Measurements from ENCODE around the gene NDUFA6.
"Not testable (repeated sequence)": the region's sequence is repeated elsewhere in the genome, so short reads cannot be mapped to it uniquely, and the experiment has no call there.

NDUFA6 gene

GRCh38 chr22:42114721-42115120, 24.1 kb upstream of the NDUFA6 start:
- in situ Hi-C loops (cut with MboI; ENCODE audit: low sequenced_read_pairs) = no loop called here

GRCh38 chr22:42112793-42113192, 22.2 kb upstream of the NDUFA6 start:
- in situ Hi-C loops (cut with MboI; ENCODE audit: low sequenced_read_pairs) = not testable (repeated sequence)

- in situ Hi-C loops (cut with MboI; ENCODE audit: low sequenced_read_pairs) = no loop called here
These were observed 21.2 kb upstream of the NDUFA6 start for GRCh38 chr22:42111798-42112197.

- in situ Hi-C loops (cut with MboI; ENCODE audit: low sequenced_read_pairs) = no loop called here
These were observed 18.3 kb upstream of the NDUFA6 start for GRCh38 chr22:42108848-42109247.

- in situ Hi-C loops (cut with MboI; ENCODE audit: low sequenced_read_pairs) = not testable (repeated sequence)
These were observed 13.8 kb upstream of the NDUFA6 start for GRCh38 chr22:42104332-42104860.

- in situ Hi-C loops (cut with MboI; ENCODE audit: low sequenced_read_pairs) = no loop called here
These were observed 10.6 kb upstream of the NDUFA6 start for GRCh38 chr22:42101199-42101598.

- in situ Hi-C loops (cut with MboI; ENCODE audit: low sequenced_read_pairs) = no loop called here
These were observed 847 bp upstream of the NDUFA6 start for GRCh38 chr22:42091455-42091782.

- in situ Hi-C loops (cut with MboI; ENCODE audit: low sequenced_read_pairs) = no loop called here
These were observed 4.5 kb downstream of the NDUFA6 start for GRCh38 chr22:42086051-42086450.

- in situ Hi-C loops (cut with MboI; ENCODE audit: low sequenced_read_pairs) = no loop called here
These were observed 5.7 kb downstream of the NDUFA6 start for GRCh38 chr22:42084874-42085273.

GRCh38 chr22:42083119-42083518, 7.5 kb downstream of the NDUFA6 start:
- in situ Hi-C loops (cut with MboI; ENCODE audit: low sequenced_read_pairs) = no loop called here

- in situ Hi-C loops (cut with MboI; ENCODE audit: low sequenced_read_pairs) = no loop called here
These were observed 10.3 kb downstream of the NDUFA6 start for GRCh38 chr22:42080287-42080686.

- in situ Hi-C loops (cut with MboI; ENCODE audit: low sequenced_read_pairs) = no loop called here
These were observed 11.0 kb downstream of the NDUFA6 start, which contains the start of gene SMDT1 for GRCh38 chr22:42079319-42080251. TSS of gene SMDT1 (plus strand) at chr22:42079700. CDS start at chr22:42079769, 69 bp downstream.

GRCh38 chr22:42078469-42079318, 11.9 kb downstream of the NDUFA6 start:
- in situ Hi-C loops (cut with MboI; ENCODE audit: low sequenced_read_pairs) = no loop called here

- in situ Hi-C loops (cut with MboI; ENCODE audit: low sequenced_read_pairs) = no loop called here
These were observed 13.0 kb downstream of the NDUFA6 start for GRCh38 chr22:42077486-42078125.

GRCh38 chr22:42076764-42077485, 13.6 kb downstream of the NDUFA6 start:
- in situ Hi-C loops (cut with MboI; ENCODE audit: low sequenced_read_pairs) = no loop called here

GRCh38 chr22:42074846-42075676, 15.5 kb downstream of the NDUFA6 start:
- in situ Hi-C loops (cut with MboI; ENCODE audit: low sequenced_read_pairs) = no loop called here

- in situ Hi-C loops (cut with MboI; ENCODE audit: low sequenced_read_pairs) = no loop called here
These were observed 16.3 kb downstream of the NDUFA6 start, which contains the start of gene PHETA2 for GRCh38 chr22:42074132-42074811. TSS of gene PHETA2 (plus strand) at chr22:42074248. CDS start at chr22:42077294, 3,046 bp downstream.

GRCh38 chr22:42073621-42074041, 16.9 kb downstream of the NDUFA6 start:
- in situ Hi-C loops (cut with MboI; ENCODE audit: low sequenced_read_pairs) = no loop called here
